PC-3 (cell line): ENCODE data around the gene TNS3.

ENCODE experiments used
- CTCF ChIP-seq: fragments of 300-600 bp; sonication (generic); conservative IDR thresholded peaks from 2 replicates; pipeline ENCODE4 v1.5.1; 2017; ENCODE audit warnings: antibody characterized with exemption, low read depth, mild to moderate bottlenecking, low read length
- EZH2phosphoT487 ChIP-seq: fragments of 300-600 bp; sonication (generic); IDR thresholded peaks from 2 replicates; pipeline ENCODE4 v1.6.1; 2018; ENCODE audit warnings: mild to moderate bottlenecking, antibody characterized with exemption, low read length, borderline replicate concordance

DNA sequence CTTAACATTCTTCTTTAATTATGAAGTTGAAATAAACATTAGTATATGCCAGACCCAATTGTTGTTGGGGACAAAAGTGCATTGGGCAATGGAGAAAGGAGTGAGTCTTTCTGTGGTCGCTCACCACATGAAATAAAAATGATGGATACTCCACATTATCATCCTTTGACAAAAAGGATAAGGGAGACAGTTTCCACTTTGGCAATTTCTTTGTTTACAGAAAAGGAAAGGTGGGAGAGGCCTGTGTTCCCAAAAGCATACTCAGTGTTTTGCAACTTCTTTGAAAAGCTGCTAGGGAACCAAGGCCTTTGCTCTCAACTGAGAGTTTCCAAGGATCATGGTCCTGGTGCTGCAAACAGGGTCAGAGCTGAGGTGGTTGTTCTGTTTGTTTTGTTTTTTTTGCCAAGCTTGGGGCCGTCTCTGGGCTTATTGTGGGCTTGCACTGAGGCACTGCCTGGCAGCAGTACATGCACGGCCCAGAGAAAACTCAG, 341.9 kb downstream of the TNS3 start:
- TF ChIP-seq CTCF (no peak), EZH2phosphoT487 (no peak)
